ENCODE data around the gene USP40. TPM values are rescaled to one million over a fixed set of nuclear protein-coding genes. Genes with fewer than 3 reads are reported as not detected.
"Not testable (repeated sequence)": the region's sequence is repeated elsewhere in the genome, so short reads cannot be mapped to it uniquely, and the experiment has no call there.

Gene USP40
- total and polyA plus RNA-seq, 9 of the 15 experiments (the other 6 are each of a cell fraction or from before 2014, with no cell fraction given), result 5.5 to 15.0 (median 9.3) TPM

GRCh38 chr2:233593201-233593600 lies 26.6 kb upstream of the USP40 start:
- TF ChIP-seq HMG20A (CRISPR knock-in tag; conservative IDR thresholded peaks at IDR 0.05), result no peak
- no peak for TF ChIP-seq REST (IDR thresholded peaks at IDR 0.05; ENCODE audit: borderline replicate concordance)
- no peak for TF ChIP-seq REST (CRISPR knock-in tag; IDR thresholded peaks at IDR 0.05; ENCODE audit: low read depth)
- TF ChIP-seq SIN3A (IDR thresholded peaks at IDR 0.05; ENCODE audit: borderline replicate concordance in 2 of 2, control insufficient read depth in 1 of 2, low read depth in 2 of 2, low read length in 2 of 2), result no peak
- ATAC-seq (no peak), DNase-seq (ENCODE audit: extremely low read depth in 1 of 4, low spot score in 3 of 4) (no peak), FAIRE-seq (no peak)
- ChIA-PET CTCF (ENCODE audit: low intra/inter-chr PET ratio) (no interaction called here), POLR2A (no interaction called here)
- Histone ChIP-seq H3K79me2 (ENCODE audit: control insufficient read depth, insufficient read depth, low read length) (no peaks in the 10 kb centered on the region), H3K27me3 (ENCODE audit: control insufficient read depth in 2 of 2, insufficient read depth in 2 of 2, low read length in 2 of 2) (no peaks in the 10 kb centered on the region), H2AFZ (ENCODE audit: low read depth, low read length) (no peak overlapping the region), H3K9ac (ENCODE audit: insufficient read depth in 1 of 2, low read depth in 2 of 2, low read length in 2 of 2) (no peak overlapping the region), H3K4me3 (no peak overlapping the region), H3K27ac (ENCODE audit: extremely low read depth, low read depth, low read length) (no peak overlapping the region), H3K9me3 (replicated peaks; ENCODE audit: control insufficient read depth, insufficient read depth, low read depth, low read length) (no peaks in the 10 kb centered on the region), H3K4me1 (replicated peaks in 1 of 2; ENCODE audit: control insufficient read depth in 2 of 2, insufficient read depth in 2 of 2, low read length in 2 of 2) (no peaks in the 10 kb centered on the region), H3K36me3 (ENCODE audit: control insufficient read depth, insufficient read depth, low read length) (no peaks in the 10 kb centered on the region), H3K9me1 (ENCODE audit: control insufficient read depth, insufficient read depth, low read length) (no peaks in the 10 kb centered on the region), H3K4me2 (ENCODE audit: insufficient read depth, low read length) (no peak overlapping the region), H4K20me1 (replicated peaks; ENCODE audit: control insufficient read depth, insufficient read depth, low read length) (no peaks in the 10 kb centered on the region)
- WGBS (ENCODE audit: insufficient coverage, low coverage, missing lambda C conversion rate), result 36% methylated on average over 8 of the region's 8 CpGs
- no TSS peak for BruUV-seq (replicated peaks)
- in situ Hi-C loops (cut with MboI), result no loop called here
- intact Hi-C loops (cut with micrococcal nuclease), result no loop called here

GRCh38 chr2:233592706-233593105 lies 26.1 kb upstream of the USP40 start:
- ATAC-seq; H4K20me1 ChIP-seq (replicated peaks; ENCODE audit: control insufficient read depth, insufficient read depth, low read length); H3K9me1 ChIP-seq (ENCODE audit: control insufficient read depth, insufficient read depth, low read length); BruUV-seq (replicated peaks); H3K27ac ChIP-seq (ENCODE audit: extremely low read depth, low read depth, low read length); intact Hi-C loops (cut with micrococcal nuclease); CTCF ChIA-PET (ENCODE audit: low intra/inter-chr PET ratio); H3K36me3 ChIP-seq (ENCODE audit: control insufficient read depth, insufficient read depth, low read length); H3K79me2 ChIP-seq (ENCODE audit: control insufficient read depth, insufficient read depth, low read length); H3K4me2 ChIP-seq (ENCODE audit: insufficient read depth, low read length); H3K27me3 ChIP-seq (ENCODE audit: control insufficient read depth in 2 of 2, insufficient read depth in 2 of 2, low read length in 2 of 2); H3K4me1 ChIP-seq (replicated peaks in 1 of 2; ENCODE audit: control insufficient read depth in 2 of 2, insufficient read depth in 2 of 2, low read length in 2 of 2); H3K4me3 ChIP-seq; in situ Hi-C loops (cut with MboI); H2AFZ ChIP-seq (ENCODE audit: low read depth, low read length); H3K9me3 ChIP-seq (replicated peaks; ENCODE audit: control insufficient read depth, insufficient read depth, low read depth, low read length); H3K9ac ChIP-seq (ENCODE audit: insufficient read depth in 1 of 2, low read depth in 2 of 2, low read length in 2 of 2); POLR2A ChIA-PET; DNase-seq (ENCODE audit: extremely low read depth in 1 of 4, low spot score in 3 of 4): not testable (repeated sequence)
- FAIRE-seq, result peak; percentile 11
- 56% methylated on average over 1 of the region's 1 CpG for WGBS (ENCODE audit: insufficient coverage, low coverage, missing lambda C conversion rate)
